Cerebellar cortex (tissue), 1 donor: Measurements from ENCODE around the gene E2F6.

ENCODE experiments used
- DNase-seq: peaks from one replicate; pipeline ENCODE4 v3.0.0-alpha.2; 2015; ENCODE audit warnings: low spot score

The E2F6 gene

GRCh38 chr2:11493282-11493681 lies 27.3 kb upstream of the E2F6 start:
- DNase-seq, result no peak

- no peak for DNase-seq
These were observed 26.8 kb upstream of the E2F6 start for GRCh38 chr2:11492720-11493119.

GRCh38 chr2:11492244-11492643 lies 26.3 kb upstream of the E2F6 start:
- no peak for DNase-seq

GRCh38 chr2:11491348-11491933 lies 25.5 kb upstream of the E2F6 start:
- no peak for DNase-seq

GRCh38 chr2:11490194-11490593 lies 24.2 kb upstream of the E2F6 start:
- DNase-seq, result no peak

GRCh38 chr2:11488809-11489208 lies 22.8 kb upstream of the E2F6 start:
- no peak for DNase-seq

- DNase-seq, result no peak
These were observed 18.1 kb upstream of the E2F6 start for GRCh38 chr2:11483806-11484617.

- peak; percentile 37 for DNase-seq
These were observed 16.6 kb upstream of the E2F6 start for GRCh38 chr2:11482473-11483035.

- DNase-seq, result no peak
These were observed 16.0 kb upstream of the E2F6 start for GRCh38 chr2:11481789-11482472.

GRCh38 chr2:11481426-11481788 lies 15.4 kb upstream of the E2F6 start:
- DNase-seq, result no peak

- DNase-seq, result no peak
These were observed 14.9 kb upstream of the E2F6 start for GRCh38 chr2:11480859-11481258.

- no peak for DNase-seq
These were observed 14.4 kb upstream of the E2F6 start for GRCh38 chr2:11480406-11480805.

GRCh38 chr2:11478899-11479605 lies 13.1 kb upstream of the E2F6 start:
- DNase-seq, result no peak

- DNase-seq, result peak; percentile 94
These were observed 12.0 kb upstream of the E2F6 start for GRCh38 chr2:11477994-11478393.

- no peak for DNase-seq
These were observed 7.9 kb upstream of the E2F6 start for GRCh38 chr2:11473659-11474433.

- no peak for DNase-seq
These were observed 1.8 kb upstream of the E2F6 start for GRCh38 chr2:11467749-11468148.

GRCh38 chr2:11467129-11467649 lies 1.2 kb upstream of the E2F6 start:
- no peak for DNase-seq

GRCh38 chr2:11466307-11467128 lies 557 bp upstream of the E2F6 start:
- DNase-seq, result no peak

- DNase-seq, result no peak
These were observed 864 bp downstream of the E2F6 start for GRCh38 chr2:11465110-11465484.

- no peak for DNase-seq
These were observed 6.1 kb downstream of the E2F6 start for GRCh38 chr2:11459816-11460215.
